Body of pancreas (tissue), 4 donors: ENCODE data around the gene VWDE. TPM values are rescaled to one million over a fixed set of nuclear protein-coding genes. Genes with fewer than 3 reads are reported as not detected.

Experiments
- ATAC-seq: fragments of 150-250 bp; one replicate; pipeline ENCODE4 v1.9.1; 2016
- DNase-seq, 4 donors: peaks; one replicate each; pipeline ENCODE4 v3.0.0-alpha.2; 2019
- H3K27ac ChIP-seq, 4 donors: fragments of 200-600 bp; sonication (generic); 1 replicate in 3 of 4; 2 replicates in 1 of 4; pipeline versions ENCODE4 v1.5.1 to v1.6.1; 2016 to 2019; ENCODE audit warnings: mild to moderate bottlenecking in 1 of 4, mixed read lengths in 1 of 4, moderate library complexity in 1 of 4
- H3K27me3 ChIP-seq, 2 donors: fragments of 200-600 bp; sonication (generic); one replicate each; pipeline ENCODE4 v1.6.0; 2016; ENCODE audit warnings: mild to moderate bottlenecking in 1 of 2
- H3K36me3 ChIP-seq, 2 donors: fragments of 200-600 bp; sonication (generic); replicated peaks in 1 of 2; 2 replicates each; pipeline ENCODE4 v1.5.1; 2016; ENCODE audit warnings: low read depth in 2 of 2; ENCODE audit not compliant: insufficient read depth in 1 of 2
- H3K4me1 ChIP-seq: fragments of 200-600 bp; sonication (generic); one replicate; pipeline ENCODE4 v1.6.0; 2016
- H3K4me3 ChIP-seq, 2 donors: fragments of 200-600 bp; sonication (generic); 1 replicate in 1 of 2; 2 replicates in 1 of 2; pipeline ENCODE4 v1.5.1; 2016 to 2019
- H3K9me3 ChIP-seq, 3 donors: fragments of 200-600 bp; sonication (generic); 1 replicate in 2 of 3; 2 replicates in 1 of 3; pipeline ENCODE4 v1.5.1; 2016
- POLR2A ChIP-seq, 3 donors: fragments of 450-650 bp; IDR thresholded peaks; one replicate each; pipeline ENCODE4 v1.6.1; 2016; ENCODE audit warnings: antibody characterized with exemption in 3 of 3, mild to moderate bottlenecking in 2 of 3
- WGBS, 2 donors: methylation state at CpG; one replicate each; pipeline ENCODE4 v1.1.5; 2017; 5-methylcytosine and 5-hydroxymethylcytosine counted together
- intact Hi-C: fragments of 100-400 bp; cut with DNase I; formaldehyde crosslinking; loops from one replicate; pipeline ENCODE4 v1.15.1; 2023
- total RNA-seq, 2 donors: library from RNA; depleted of rRNA; stranded (reverse); fragments of >200 nt; gene quantifications; one replicate each; pipeline ENCODE4 v1.1.0, GENCODE V29; 2016
- TF ChIP-seq, protein P1 (sequence below), 7 experiments: fragments of 450-650 bp in 4 of 7; fragments of 200-600 bp in 3 of 7; sonication (generic) in 3 of 7; IDR thresholded peaks; one replicate each; pipeline ENCODE4 v1.5.1; 2016 to 2019; ENCODE audit warnings: antibody characterized with exemption in 7 of 7

The VWDE gene
- total RNA-seq, 2 donors from 2014 or later = 1.6 to 2.6 TPM

DNA sequence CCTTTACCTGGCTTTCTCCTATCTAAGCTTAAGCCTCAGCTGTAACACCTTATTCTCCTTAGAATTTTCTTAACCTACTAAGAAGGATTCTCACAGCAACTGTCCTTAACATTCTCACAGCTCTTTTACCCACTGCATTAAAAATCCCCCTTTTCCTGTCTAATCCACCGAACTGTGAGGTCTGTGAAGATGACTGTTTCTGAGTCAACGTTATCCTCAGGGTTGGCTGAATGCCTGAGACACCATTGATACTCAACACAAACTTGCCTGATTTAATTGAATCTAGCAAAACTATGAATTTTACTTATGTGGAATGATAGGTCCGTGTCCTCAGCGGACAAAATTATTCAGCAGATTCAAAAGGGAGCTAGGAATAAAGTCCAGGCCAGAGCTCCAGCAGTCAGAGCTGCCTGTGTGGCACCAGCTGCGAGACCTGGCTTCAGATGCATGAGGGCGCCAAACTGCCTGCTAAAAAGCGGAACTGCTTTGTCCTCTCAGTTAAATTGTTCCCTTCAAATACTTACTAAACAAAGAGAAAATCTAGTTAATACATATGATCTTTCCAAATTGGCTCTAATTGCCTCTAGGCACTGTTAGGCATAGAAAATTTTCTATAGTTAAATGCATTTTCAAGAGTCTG is 33.4 kb upstream of the VWDE start:
- Histone ChIP-seq H3K27ac (no peak overlapping the region), H3K4me3 (no peak overlapping the region), H3K9me3 (no peaks in the 10 kb centered on the region), H3K4me1 (no peaks in the 10 kb centered on the region), H3K27me3 (no peaks in the 10 kb centered on the region), H3K36me3 (no peaks in the 10 kb centered on the region)
- WGBS, 2 donors = 42 to 51% methylated on average over 7 of the region's 7 CpGs
- intact Hi-C loops = no loop called here
- ATAC-seq (no peak), DNase-seq (peak in 2 of 4 donors; percentile 6 to 20)
- TF ChIP-seq POLR2A (IDR thresholded peaks at IDR 0.05) = no peak
- TF ChIP-seq, protein P1, sequence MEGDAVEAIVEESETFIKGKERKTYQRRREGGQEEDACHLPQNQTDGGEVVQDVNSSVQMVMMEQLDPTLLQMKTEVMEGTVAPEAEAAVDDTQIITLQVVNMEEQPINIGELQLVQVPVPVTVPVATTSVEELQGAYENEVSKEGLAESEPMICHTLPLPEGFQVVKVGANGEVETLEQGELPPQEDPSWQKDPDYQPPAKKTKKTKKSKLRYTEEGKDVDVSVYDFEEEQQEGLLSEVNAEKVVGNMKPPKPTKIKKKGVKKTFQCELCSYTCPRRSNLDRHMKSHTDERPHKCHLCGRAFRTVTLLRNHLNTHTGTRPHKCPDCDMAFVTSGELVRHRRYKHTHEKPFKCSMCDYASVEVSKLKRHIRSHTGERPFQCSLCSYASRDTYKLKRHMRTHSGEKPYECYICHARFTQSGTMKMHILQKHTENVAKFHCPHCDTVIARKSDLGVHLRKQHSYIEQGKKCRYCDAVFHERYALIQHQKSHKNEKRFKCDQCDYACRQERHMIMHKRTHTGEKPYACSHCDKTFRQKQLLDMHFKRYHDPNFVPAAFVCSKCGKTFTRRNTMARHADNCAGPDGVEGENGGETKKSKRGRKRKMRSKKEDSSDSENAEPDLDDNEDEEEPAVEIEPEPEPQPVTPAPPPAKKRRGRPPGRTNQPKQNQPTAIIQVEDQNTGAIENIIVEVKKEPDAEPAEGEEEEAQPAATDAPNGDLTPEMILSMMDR (IDR thresholded peaks at IDR 0.05) = no peak

DNA sequence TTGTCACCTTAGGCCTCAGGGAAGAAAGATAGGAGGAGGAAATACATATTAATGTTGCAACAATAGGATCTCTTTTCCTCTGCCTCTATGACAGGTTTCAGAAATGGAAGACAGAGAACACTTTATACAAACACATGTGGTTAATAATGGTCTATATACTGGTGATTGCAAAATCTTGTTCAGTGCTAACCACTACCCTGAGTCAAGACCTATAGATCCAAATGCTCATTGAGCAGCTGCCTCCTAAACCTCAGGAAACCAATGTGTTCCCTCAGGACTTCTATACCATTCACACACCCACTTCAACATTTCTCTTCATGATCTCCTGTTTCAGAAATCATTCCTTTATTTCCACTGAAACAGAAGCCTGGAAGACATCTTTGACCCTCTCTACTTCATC is 32.5 kb upstream of the VWDE start:
- DNase-seq = no peak
- no peak for ATAC-seq
- Histone ChIP-seq H3K9me3 (no peaks in the 10 kb centered on the region), H3K36me3 (no peaks in the 10 kb centered on the region), H3K27ac (no peak overlapping the region), H3K27me3 (no peaks in the 10 kb centered on the region), H3K4me1 (no peaks in the 10 kb centered on the region), H3K4me3 (no peak overlapping the region)
- TF ChIP-seq POLR2A (IDR thresholded peaks at IDR 0.05) = no peak
- TF ChIP-seq, protein P1 (IDR thresholded peaks at IDR 0.05) = no peak
- intact Hi-C loops = no loop called here

DNA sequence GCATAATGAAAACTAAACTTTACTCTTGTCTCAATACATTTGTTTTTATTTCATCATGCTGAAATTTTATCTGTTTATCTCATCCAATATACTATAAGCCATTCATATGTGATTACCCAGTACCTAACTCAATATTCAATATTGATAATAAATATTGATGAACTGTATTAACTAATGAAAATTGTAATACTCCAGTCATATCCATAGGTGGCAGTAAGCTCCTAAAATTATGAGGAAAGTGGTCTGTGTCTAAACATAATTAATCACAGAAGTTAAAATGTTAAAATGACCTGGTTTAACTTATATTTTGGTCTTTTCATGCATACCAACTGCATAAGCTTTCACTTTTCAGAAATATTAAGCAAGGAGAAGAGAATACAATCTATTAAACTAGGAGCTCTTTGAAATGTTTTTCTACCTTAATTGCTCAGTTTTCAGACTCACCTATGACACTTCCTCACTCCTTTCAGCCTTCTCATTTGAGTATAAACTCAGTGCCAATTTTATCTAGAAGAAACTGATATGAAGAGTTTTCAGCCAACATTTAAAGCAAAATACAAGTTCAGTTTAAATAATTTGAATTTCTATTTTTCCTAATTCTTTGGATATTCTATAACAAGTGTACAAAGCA is 30.5 kb upstream of the VWDE start:
- TF ChIP-seq, protein P1 (IDR thresholded peaks at IDR 0.05) = peak in 5 of 7 experiments; percentile 23 to 30 (median 26)
- TF ChIP-seq POLR2A (IDR thresholded peaks at IDR 0.05) = no peak
- H3K4me3 ChIP-seq = no peak overlapping the region
- DNase-seq (no peak), ATAC-seq (no peak)
- no peak overlapping the region for H3K27ac ChIP-seq
- intact Hi-C loops = no loop called here
- H3K27me3 ChIP-seq = no peaks in the 10 kb centered on the region
- no peaks in the 10 kb centered on the region for H3K4me1 ChIP-seq
- H3K36me3 ChIP-seq = no peaks in the 10 kb centered on the region
- no peaks in the 10 kb centered on the region for H3K9me3 ChIP-seq

DNA sequence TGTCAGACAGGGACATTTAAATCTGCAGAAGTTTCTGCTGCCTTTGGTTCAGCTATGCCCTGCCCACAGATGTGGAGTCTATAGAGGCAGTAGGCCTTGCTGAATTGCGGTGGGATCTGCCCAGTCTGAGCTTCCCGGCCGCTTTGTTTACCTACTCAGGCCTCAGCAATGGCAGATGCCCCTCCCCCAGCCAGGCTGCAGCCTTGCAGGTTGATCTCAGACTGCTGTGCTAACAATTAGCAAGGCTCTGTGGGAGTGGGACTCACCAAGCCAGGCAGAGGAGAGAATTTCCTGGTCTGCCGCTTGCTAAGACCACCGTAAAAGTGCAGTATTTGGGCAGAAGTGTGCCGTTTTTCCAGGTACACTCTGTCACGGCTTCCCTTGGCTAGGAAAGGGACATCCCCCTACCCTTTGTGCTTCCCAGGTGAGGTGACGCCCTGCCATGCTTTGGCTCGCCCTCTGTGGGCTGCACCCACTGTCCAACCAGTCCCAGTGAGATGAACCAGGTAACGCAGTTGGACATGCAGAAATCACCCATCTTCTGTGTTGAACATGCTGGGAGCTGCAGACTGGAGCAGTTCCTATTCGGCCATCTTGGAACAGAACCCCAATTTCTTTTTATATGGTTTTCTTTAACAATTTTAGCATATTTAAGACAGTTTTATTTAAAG is 28.4 kb upstream of the VWDE start:
- no peaks in the 10 kb centered on the region for H3K27me3 ChIP-seq
- intact Hi-C loops = no loop called here
- H3K36me3 ChIP-seq = no peaks in the 10 kb centered on the region
- H3K27ac ChIP-seq = no peak overlapping the region
- no peaks in the 10 kb centered on the region for H3K4me1 ChIP-seq
- WGBS, 2 donors = 48 to 71% methylated on average over 6 to 11 of the region's 11 CpGs
- no peaks in the 10 kb centered on the region for H3K9me3 ChIP-seq
- ATAC-seq (no peak), DNase-seq (peak in 2 of 4 donors; percentile 67)
- H3K4me3 ChIP-seq = no peak overlapping the region
- TF ChIP-seq, protein P1 (IDR thresholded peaks at IDR 0.05) = no peak
- no peak for TF ChIP-seq POLR2A (IDR thresholded peaks at IDR 0.05)
